ENCODE results near the gene ITPR1.

Gene ITPR1

DNA sequence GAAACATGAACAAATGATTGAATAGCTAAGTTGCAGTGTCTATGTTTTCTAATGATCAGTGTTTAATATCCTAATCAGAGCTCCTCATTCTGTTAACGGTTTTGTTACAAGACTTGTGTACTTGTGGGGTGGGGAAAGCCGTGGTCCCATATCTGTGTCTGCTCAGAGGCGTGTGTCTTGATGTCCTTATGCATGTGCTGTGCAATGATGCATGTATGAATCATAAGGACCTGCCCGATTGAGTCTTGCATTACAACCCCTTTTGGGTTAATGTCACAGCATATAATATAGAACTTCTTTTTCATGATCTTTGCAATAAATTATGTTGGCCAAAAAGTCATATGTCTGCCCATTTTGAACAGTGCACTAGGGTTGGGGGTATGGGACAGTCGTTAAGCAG is 233.4 kb downstream of the ITPR1 start:
- no peak for DNase-seq

DNA sequence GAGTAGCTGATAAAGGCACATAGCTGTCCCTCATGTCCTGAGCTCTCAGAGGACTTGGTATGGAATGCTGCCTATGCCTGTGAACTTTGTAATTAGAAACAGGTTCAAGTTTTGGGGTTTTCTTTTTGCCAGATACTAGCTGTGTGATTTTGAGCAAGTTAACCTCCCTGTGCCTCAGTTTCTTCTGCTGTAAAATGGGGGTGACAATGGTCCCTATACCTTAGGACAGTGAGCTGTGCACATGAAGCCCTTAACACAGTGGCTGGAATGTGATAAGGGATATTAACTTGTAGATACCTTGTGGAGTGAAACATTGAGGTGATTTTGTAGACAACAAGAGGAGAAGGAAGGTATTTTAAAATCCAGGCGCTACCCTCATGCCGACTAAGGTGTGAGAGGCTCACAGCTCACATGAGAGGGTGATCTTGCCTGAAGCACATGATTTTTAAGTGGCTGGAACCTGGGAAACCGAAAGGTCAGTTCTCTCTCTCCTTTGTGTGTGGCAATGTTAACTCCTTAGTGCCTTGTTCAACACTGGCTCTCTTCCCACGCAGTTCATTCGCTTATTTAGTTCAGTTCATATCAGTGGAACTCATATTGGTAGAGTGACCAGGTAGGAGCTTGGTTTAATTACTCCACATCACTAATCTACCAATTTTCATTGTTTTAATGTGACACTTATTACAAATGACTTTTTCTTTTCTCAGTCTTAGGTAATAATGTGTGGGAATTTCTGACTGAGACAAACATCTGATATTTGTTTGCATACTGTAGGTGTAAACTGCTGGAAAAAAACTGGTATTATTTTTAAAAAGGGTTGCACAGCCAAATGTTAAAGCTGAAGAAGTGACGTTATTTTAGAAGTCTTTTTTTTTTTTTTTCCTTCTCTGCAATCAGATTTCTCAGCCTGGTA is 236.2 kb downstream of the ITPR1 start:
- DNase-seq: no peak

DNA sequence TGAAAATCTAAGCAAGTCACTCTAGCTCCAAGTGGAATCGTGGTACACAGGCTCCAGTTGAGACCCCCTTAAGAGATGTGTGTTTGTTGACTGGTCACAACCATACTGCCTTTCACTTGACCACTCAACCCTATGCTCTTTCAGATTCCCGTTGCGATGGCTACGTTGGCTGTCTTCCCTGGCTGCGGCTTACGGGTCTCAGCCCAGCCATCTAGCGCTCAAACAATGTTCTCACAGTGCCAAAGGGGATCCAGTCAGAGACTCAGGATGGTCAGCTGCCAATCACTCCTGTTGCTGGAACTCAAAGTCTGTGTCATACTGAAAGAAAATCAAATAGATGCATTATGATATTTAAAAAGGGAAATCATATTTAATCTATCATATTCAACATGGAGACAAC is 237.6 kb downstream of the ITPR1 start:
- DNase-seq: no peak

DNA sequence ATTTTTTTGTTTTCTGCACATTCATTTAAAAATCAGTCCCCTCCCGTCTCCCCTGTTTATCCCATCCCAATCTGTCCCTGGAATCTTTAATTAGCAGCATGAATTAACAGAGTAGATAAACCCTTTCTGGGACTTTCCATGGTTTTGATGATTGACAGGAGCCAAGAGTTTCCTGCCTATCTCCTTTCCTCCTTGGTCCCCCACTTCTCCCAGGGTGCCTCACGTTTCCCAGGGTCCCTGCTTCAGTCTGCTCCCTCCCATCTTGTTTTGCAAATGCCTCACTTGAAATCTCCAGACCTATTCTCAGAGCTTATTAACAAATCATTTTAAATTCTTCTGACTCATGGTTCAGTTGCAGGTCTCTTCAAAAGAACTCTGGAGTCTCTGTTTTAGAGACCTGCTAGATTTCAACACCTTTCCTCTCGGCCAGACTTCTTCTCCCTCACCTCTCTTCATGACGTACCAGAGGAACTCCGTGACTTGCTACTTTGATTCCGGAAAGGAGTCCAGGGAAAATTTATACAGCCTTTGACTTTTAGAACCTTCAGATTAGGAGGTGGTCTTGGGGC is 238.5 kb downstream of the ITPR1 start:
- DNase-seq: no peak

DNA sequence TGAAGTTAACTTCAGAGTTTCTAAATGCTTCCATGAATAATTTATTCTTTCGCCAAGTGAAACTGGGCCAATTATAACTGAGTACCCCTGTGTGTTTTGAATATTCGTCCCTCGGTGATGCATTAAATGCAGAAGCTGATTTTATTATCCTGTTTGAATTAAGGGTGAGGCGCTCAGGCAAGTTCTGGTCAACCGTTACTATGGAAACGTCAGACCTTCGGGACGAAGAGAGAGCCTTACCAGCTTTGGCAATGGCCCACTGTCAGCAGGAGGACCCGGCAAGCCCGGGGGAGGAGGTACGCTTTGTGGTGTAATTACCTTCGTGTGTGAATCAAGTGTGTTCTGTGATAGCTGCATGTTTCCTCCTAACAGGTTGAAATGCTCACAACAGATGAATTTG is 239.8 kb downstream of the ITPR1 start:
- no peak for DNase-seq

DNA sequence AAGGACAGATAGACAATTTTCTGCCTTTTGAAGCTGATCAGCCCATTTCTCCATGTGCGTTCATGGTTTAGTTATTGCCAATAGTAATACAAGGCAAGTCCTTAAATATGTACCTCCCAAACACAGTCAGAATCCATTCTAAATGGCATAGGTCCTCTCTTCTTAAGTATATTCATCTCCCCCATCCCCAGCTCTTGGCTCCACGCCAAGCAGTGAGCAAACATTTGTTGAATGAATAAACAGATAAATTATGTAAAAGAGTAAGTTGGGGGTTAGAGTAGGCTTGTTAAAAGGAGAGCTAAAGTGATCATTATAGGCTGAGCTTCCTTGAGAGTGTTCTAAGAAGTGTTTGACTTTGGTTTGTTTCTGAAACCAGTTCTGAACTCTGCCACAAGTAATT is 241.3 kb downstream of the ITPR1 start:
- no peak for DNase-seq

DNA sequence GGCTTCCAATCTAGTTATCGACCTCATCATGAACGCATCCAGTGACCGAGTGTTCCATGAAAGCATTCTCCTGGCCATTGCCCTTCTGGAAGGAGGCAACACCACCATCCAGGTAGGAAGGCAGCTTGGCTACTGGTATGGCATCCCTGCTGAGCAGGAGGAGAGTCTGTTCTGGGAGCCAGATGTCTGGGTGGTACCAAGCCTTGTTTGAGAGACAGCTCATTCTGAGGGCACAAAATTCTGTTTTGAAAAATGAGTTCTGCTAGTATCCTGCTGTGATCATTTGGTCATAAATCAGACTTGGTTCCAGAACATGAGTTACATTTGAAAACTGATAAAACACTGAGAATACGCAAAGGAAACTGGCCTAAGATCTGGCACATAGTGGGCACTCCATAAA is 242.1 kb downstream of the ITPR1 start:
- DNase-seq: no peak

DNA sequence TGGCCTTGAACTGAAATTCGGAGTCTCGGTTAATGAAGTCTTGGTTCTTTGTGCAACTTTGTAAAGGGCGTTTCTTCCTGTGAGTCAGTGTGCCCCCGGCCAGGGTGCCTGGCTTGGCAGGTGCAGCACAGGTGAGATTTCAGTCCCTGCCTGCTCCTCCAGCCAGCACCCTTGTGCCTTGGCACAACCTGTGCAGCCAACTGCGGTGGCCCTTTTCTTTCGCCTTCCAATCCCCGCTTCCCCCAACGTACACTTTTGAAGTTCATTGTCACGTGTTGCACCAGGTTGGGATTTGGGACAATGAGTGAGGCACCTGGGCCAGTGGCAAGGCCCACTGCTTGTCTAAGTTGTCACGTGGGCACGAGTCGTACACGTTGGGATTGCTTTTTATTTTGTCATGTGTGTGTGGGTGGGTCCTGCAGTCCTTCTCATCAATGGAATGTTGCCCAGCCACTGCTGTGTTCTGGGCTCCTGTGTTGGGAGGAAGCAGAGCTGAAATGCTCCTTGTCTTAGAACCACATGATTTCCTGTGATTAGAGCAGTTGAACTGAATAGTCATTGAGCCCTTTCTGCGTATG is 243.2 kb downstream of the ITPR1 start:
- no peak for DNase-seq

DNA sequence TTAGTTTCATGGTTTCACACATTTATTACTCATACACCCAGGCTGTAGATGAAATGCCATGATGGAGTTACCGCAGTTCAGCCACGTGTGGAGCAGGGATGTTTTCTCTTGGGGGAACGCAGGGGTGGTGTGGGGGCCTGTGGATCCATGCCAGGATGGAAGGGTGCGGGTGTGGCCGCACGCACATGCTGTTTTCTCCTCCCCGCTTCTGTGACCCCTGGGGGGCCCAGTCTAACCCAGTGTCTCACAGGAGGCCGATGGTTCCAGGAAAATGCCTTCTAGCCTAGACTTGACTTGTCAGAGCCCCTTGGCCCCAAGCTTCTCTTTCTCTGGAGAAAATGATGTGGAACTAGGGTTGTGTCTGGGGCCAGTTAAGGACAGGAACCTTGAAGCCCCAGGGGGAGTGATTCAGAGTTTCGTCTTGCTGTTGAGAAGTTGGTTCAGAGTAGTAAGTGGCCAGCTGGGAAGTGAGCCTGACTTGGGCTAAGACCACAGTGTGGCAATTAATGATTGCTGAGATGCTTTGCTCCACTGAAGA is 245.7 kb downstream of the ITPR1 start:
- DNase-seq: no peak

DNA sequence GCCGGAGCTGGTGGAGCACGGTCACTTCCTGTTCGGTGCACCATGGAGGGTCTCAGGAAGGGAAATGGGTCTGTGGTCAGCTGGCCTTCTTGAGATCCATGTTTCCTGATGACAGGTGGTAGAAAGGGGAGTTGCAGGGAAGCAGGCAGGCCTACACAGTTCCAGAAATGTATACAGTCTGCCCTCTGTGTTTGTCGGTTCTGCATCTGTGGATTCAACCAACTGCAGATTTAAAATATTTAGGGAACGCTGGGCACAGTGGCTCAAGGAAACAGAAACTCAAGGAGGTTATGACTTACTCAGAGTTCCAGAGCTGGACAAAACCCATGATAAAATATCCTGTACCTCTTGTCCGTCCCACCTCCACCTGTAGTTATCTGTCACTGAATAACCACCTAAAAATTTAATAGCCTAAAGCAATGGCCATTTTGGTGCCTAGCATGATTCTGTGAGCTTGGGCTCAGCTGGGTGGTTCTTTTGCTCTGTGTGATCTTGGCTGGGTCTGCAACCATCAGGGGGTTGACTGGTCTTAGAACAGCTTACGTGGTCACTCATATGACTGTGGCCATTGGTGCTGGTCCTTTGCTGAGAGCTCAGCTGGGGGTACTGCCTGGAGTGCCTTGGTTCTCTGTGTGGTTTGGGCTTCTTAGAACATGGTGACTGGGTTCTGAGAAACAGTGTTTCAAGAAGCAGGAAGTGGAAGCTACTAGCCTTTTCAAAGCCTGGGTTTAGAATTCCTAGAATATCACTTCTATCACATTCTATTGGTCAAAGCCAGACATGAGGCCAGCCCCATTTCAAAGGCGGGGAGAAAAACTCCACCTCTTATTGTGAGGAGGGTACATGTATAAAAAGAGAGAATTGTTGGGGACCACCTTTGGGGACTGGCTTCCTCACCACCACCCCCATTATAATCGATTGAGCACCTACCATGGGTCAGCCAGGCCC is 246.4 kb downstream of the ITPR1 start:
- DNase-seq: no peak

DNA sequence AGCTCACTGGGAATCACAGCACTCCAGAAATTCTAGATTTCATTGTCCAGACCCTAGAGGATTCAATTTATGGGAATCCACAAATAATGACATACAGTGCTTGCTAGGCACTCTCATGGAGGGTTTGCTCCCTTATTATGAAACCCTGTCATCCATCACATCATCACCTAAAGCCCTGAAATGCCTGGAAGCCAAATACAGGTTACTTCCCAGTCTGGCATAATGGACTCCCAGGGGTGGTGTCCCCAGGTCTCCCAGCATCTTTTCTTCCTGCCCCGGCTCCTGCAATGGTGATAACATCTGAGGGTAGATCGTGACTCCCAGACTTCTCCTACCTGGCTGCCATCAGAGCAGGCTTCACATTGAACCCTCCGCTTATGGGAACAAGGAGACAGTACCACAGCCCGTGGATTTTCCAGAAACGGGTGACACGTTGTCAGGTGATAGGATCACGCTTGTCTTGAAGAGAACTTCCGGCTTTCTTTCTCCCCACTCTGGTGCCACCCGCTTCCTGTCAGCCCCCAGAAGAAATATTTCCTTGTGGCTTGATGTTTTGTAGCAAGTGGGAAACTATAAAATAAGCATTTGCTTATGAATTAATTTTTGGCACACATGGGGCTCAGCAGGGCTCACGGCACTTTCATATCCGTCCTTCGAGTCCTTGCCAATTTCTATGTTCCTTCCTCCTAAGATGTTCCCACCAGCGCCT is 247.4 kb downstream of the ITPR1 start:
- no peak for DNase-seq

DNA sequence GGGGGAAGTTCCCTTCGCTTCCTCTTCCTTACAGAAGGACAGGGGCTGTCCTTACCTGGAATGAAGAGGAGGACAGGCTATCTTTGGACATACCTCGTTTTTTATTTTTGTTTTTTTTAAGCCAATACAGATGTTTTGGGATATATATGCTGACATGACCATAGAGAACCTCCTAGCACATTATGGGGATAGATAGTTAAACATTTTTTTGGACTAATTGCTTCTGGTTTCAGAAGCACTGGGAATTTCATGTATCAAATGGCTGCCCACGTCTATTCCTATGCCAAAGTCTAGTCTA is 247.9 kb downstream of the ITPR1 start:
- DNase-seq: no peak

DNA sequence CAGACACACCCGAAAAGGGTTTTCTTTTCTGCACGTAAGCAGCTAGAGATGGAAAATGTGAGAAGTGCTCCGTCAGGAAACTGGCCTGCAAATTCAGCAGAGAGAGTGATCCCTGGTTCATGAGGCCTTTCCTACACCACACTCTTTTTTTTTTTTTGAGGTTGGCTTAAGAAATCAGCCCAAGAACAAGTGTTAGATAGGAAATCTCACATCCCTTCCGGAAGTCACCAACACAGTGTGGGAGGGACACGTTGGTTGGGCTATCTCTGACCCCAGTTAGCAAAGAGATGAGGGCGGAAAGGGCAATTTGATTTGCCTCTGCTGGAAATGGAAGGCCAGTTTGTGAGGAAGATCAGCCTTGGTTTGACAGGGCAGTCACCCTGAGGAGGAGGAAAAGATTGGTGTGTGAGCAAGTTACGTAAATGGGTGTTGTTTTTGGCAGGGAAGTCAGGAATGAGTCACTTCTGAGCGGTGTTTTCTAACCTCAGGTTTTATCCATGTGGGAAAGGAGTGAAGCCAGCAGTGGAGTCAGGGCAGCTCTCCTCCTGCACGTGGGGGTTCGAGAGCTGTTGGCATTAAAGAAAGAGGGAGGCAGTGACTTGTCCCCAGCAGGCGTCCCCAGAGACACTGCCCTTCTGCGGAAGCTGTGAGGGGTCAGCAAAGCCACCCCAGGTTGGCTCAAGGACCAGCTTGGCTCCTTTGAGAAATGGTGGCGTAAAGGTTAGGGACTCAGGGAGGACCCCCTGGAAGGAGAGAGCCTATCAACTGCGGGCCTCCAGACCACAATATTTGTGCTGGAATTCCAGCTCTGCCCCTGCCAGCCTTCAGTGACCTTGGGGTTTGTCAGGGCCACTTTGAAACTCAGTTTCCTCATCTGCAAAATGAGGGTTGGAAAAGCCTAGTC is 248.5 kb downstream of the ITPR1 start:
- peak; percentile 96 for DNase-seq

DNA sequence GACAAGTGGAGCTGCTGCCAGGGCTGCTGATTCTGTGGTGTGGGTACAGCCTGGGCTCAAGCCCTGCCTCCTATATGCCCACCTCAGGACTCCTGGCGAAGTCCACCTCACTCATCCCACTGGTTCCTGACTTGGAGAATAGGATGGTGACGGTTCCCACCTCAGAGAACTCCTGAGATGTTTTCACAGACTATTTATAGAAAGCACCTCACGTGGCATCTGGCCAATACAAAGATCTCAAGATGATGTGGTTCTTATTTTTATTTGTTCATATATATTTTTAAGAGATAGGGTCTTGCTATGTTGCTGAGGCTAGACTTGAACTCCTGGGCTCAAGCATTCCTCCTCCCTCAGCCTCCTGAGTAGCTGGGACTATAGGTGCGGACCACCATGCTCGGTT is 249.2 kb downstream of the ITPR1 start:
- DNase-seq: no peak

DNA sequence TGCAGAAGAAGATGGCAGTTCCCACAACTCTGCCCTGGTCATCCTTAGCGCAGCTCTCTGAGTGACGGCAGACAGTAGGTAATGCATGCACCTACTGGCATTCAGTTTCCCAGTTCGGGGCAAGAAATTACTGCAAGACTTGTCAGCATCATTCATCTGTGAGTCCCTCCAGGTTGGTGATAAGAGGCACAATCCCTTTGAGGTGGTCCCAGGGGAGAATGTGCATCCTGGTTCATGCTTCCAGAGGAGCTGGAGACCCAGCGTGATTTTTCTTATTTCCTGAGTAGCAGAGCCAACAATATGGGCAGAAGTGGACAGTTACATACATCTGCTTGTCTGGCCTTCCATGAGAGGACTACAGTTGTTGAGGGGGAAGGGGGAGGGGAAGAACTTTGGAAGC is 250.2 kb downstream of the ITPR1 start:
- DNase-seq: no peak

DNA sequence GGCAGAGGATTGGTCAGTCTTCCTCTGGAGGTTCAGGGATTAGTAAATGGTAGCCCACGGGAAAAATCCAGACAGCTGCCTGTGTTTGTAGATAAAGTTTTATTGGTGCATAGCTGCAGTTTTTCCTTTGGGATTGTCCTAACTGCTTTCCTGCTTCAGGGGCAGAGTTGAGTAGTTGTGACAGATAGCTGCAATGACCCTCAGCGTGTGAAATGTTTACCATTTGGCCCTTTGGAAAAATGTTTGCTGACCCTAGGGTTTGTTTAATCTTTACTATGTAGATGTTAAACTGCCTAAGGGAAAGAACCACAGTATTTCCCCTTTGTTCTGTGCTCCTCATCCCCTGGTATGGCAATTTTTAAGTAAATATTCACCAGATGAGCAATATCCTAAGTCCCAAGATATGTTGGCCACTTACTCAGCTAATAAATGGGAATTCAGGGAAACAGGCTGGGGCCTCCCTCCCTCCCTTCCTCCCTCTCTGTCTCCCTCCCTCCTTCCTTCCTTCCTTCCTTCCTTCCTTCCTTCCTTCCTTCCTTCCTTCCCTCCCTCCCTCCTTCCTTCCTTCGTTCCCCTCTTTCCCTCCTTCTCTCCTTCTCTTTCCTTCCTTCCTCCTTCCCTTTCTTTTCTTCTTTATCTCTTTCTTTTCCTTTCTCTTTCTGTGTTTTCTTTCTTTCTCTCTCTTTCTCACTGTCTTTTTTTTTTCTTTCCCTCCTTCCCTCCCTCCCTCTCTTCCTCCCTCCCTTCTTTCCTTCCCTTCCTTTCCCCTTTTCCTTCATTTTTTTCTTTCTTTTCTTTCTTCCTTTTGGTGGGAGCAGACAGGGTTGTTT is 251.5 kb downstream of the ITPR1 start:
- peak; percentile 69 for DNase-seq

DNA sequence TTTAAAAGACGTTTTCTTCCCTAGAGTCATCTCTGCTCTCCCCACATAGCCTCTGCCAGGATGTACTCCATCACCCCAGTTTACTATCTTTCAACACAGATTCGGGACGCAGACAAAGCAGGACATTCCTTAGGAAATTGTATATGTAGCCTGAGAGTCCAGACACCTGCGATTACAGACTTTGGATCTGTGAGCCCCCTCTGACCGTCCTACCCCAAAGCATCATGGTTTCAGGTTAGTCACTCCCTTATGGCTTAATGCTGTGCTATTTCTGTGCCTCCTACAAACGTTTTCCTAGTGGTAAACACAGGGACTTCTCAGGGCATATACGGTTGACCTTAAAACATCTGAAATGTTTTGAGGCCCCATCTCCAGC is 252.1 kb downstream of the ITPR1 start:
- DNase-seq: peak; percentile 73

DNA sequence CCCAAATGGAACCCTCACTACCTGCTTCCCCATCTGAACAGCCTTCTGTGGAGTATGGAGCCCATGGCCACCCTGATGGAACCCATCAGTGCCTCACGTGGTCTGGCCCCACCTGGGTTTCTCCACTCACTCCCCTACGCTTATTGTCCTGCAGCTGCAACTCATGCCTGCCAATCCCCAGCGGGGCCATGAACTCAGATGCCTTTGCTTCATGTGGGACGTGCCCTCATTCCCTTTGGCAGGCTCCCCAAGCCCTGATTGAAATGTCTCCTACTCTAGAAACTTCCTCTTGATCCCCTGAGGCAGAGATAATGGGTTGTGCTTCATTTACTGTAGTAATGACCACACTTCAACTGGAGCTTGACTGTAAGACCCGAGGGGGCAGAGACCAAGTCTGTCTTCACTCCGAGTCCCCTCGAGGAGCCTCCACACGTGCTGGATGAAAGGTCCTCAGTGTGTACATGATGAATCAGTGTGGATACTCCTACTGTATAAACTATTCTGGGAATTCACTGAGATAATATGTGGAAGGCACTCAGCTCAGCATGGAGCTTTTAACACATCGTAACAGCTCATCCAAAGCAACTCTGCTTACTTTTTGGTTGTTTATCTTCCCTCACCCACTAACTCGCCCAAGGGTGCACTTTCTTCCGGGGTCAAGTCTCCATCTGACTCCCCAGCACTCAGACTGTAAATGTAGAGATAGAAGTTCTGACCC is 253.3 kb downstream of the ITPR1 start:
- DNase-seq: peak; percentile 62

DNA sequence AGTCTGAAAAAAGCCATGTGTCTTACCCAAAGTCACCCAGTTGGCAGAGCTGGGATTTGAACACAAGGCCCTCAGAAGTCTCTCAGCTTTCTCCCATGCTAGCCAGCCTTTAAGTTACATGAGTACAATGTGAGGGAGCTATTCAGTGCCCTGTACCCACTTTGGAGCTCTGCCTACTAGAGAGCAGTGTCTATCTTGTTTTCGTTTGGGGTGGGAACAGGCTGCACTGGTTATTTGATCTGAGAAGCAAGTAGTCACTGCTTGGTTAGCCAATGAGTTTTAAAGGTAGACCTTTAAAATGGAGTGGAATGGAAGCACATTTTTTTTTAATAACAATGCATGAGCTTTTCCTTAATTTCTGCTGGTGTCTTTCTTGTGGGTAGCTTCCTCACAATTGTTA is 255.0 kb downstream of the ITPR1 start:
- no peak for DNase-seq
